Upper lobe of right lung (tissue), 1 donor: ENCODE results near the gene OR2T27. TPM values are rescaled to one million over a fixed set of nuclear protein-coding genes. Genes with fewer than 3 reads are reported as not detected.

Experiments used
- ATAC-seq: fragments of 200-7000 bp; cut with Tn5 transposase; one replicate; pipeline ENCODE4 v1.9.1; 2020; ENCODE audit warnings: mild to moderate bottlenecking, moderate library complexity
- DNase-seq: peaks from one replicate; pipeline ENCODE4 v3.0.0-alpha.2; 2020
- H3K27ac ChIP-seq: fragments of 200-600 bp; one replicate; pipeline ENCODE4 v1.8.0; 2022
- H3K27me3 ChIP-seq: fragments of 200-600 bp; one replicate; pipeline ENCODE4 v1.8.0; 2022; ENCODE audit warnings: mild to moderate bottlenecking
- H3K36me3 ChIP-seq: fragments of 200-600 bp; one replicate; pipeline ENCODE4 v1.8.0; 2022
- H3K4me1 ChIP-seq: fragments of 200-600 bp; one replicate; pipeline ENCODE4 v1.8.0; 2022
- H3K4me3 ChIP-seq: fragments of 200-600 bp; one replicate; pipeline ENCODE4 v1.8.0; 2022; ENCODE audit warnings: mild to moderate bottlenecking
- H3K9me3 ChIP-seq: fragments of 200-600 bp; one replicate; pipeline ENCODE4 v1.8.0; 2022
- intact Hi-C: fragments of 100-400 bp; cut with DNase I; formaldehyde crosslinking; loops from one replicate; pipeline ENCODE4 v1.11.0; 2022
- total RNA-seq: library from RNA; stranded (reverse); fragmentation: NEBNext Ultra II Directional; extraction: Animal tissue kit (Norgen Biotek cat#: 25700); gene quantifications from one replicate; pipeline ENCODE4 v1.2.1, GENCODE V29; 2021
- TF ChIP-seq, protein P1 (sequence below): fragments of 200-600 bp; IDR thresholded peaks from one replicate; pipeline ENCODE4 v1.8.0; 2022; ENCODE audit warnings: antibody characterized with exemption
- donor health status: DM: no; HTN: yes; CAD: no; lungs with severe emphysema.

The OR2T27 gene
- total RNA-seq, 1 donor from 2014 or later, result not detected

DNA sequence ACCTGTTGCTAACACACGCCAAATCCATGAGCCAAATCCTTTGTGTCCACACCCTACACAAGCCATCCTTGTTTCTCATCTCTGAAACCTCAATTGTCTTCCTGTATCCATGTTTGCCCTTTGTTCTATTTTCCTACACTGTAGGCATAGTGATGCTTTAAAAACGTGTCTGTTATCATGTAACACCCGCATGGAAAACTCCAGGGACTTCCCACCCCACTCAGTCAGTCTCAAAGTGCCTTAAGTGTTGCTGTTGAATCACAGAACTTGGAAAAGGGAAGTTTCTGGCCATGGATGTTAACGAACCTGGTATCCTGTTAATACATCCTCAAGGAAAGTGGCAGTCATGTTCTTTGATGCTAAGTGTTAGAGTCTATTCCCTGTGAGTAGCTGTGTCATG lies 30.2 kb downstream of the OR2T27 start:
- intact Hi-C loops, result no loop called here
- TF ChIP-seq, protein P1, sequence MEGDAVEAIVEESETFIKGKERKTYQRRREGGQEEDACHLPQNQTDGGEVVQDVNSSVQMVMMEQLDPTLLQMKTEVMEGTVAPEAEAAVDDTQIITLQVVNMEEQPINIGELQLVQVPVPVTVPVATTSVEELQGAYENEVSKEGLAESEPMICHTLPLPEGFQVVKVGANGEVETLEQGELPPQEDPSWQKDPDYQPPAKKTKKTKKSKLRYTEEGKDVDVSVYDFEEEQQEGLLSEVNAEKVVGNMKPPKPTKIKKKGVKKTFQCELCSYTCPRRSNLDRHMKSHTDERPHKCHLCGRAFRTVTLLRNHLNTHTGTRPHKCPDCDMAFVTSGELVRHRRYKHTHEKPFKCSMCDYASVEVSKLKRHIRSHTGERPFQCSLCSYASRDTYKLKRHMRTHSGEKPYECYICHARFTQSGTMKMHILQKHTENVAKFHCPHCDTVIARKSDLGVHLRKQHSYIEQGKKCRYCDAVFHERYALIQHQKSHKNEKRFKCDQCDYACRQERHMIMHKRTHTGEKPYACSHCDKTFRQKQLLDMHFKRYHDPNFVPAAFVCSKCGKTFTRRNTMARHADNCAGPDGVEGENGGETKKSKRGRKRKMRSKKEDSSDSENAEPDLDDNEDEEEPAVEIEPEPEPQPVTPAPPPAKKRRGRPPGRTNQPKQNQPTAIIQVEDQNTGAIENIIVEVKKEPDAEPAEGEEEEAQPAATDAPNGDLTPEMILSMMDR, result no peak
- DNase-seq, result no peak
- no peaks in the 10 kb centered on the region for H3K36me3 ChIP-seq
- ATAC-seq, result no peak
- no peaks in the 10 kb centered on the region for H3K4me1 ChIP-seq
- no peak overlapping the region for H3K27ac ChIP-seq
- H3K27me3 ChIP-seq, result no peaks in the 10 kb centered on the region
- no peak overlapping the region for H3K4me3 ChIP-seq
- no peaks in the 10 kb centered on the region for H3K9me3 ChIP-seq

DNA sequence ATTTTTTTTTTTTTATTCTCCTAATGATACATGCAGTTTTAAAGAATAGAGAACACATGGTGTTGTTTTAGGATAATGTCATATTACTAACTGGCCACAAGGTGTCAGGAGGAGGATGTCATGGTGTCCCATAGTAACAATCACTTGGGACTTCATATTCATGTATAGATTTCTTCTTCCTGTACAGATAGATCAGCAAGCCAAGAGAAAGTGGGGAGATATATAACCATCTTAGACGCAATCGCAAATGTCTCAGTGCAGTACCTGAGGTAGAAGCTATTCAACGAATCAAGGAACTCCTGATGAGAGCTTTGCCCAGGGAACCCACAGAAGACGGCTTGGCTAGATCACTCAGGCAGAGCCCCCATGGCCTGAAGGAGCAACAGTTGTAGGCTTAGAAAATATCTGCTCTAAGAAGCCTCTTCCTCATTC lies 32.7 kb downstream of the OR2T27 start:
- Histone ChIP-seq H3K4me1 (no peaks in the 10 kb centered on the region), H3K27ac (no peak overlapping the region), H3K27me3 (no peaks in the 10 kb centered on the region), H3K4me3 (no peak overlapping the region), H3K9me3 (no peaks in the 10 kb centered on the region), H3K36me3 (no peaks in the 10 kb centered on the region)
- intact Hi-C loops, result no loop called here
- DNase-seq (no peak), ATAC-seq (peak; percentile 84)
- TF ChIP-seq, protein P1, result peak; percentile 64

DNA sequence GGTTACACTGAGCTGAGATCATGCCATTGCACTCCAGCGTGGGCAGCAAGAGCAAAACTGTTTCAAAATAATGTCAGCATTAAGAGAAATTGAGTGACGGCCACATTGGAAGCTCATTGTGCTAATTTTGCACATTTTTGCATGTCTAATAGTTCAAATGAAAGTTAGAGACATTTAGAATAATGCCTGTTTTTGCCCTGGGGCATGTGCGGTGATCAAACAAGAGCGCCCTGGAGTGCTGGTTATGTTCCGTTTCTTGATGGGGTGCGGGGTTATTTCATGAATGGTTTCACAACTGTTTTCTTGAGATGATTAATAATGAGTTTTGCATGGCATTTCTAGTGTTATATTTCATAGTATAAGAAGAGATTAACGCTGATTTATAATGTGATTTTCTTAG lies 33.6 kb downstream of the OR2T27 start:
- Histone ChIP-seq H3K4me1 (no peaks in the 10 kb centered on the region), H3K36me3 (no peaks in the 10 kb centered on the region), H3K4me3 (no peak overlapping the region), H3K9me3 (no peaks in the 10 kb centered on the region), H3K27me3 (no peaks in the 10 kb centered on the region), H3K27ac (no peak overlapping the region)
- DNase-seq (no peak), ATAC-seq (no peak)
- TF ChIP-seq, protein P1, result no peak
- intact Hi-C loops, result no loop called here

DNA sequence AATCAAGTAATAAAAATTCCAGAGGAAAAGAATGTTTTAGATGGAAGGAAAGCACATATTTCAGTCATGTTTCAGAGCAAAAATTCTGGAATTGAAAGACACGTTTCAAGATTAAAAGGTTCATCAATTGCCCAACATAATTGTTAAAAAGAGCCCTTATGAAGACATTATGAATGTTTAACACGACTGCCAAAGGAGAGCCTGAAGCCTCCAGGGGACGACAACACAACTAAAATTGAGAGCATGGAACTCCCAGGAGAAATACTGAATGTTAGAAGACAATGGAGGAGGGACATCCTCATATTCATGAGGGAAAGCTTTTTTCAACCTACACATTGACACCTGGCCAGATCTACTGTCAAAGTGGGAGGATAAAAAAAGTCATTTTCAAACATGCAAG lies 36.5 kb downstream of the OR2T27 start:
- intact Hi-C loops, result no loop called here
- Histone ChIP-seq H3K9me3 (no peaks in the 10 kb centered on the region), H3K4me3 (no peak overlapping the region), H3K4me1 (no peaks in the 10 kb centered on the region), H3K36me3 (no peaks in the 10 kb centered on the region), H3K27ac (no peak overlapping the region), H3K27me3 (no peaks in the 10 kb centered on the region)
- DNase-seq (no peak), ATAC-seq (peak; percentile 73)
- TF ChIP-seq, protein P1, result peak; percentile 71

DNA sequence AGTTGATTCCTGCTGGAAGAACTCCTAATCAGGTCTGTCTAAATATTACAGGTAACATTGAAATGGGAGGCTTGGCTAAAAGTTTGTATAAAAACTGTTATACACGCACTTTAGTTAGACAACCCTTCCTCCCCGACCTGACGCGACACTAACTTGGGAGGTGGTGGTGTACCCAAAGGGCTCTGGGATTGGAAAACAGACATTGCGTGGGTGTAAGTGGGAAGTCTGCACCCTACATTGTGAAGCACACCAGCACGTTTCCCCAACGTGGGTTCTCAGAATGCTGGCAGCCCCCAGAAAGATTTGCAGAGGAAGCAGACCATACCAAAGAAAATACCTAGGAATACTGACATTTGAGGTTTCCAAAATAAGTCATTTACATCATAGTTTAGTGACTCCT lies 37.2 kb downstream of the OR2T27 start:
- intact Hi-C loops, result no loop called here
- DNase-seq, result no peak
- Histone ChIP-seq H3K27me3 (no peaks in the 10 kb centered on the region), H3K4me1 (no peaks in the 10 kb centered on the region), H3K9me3 (no peaks in the 10 kb centered on the region), H3K36me3 (no peaks in the 10 kb centered on the region), H3K27ac (no peak overlapping the region), H3K4me3 (no peak overlapping the region)
- ATAC-seq, result no peak
- TF ChIP-seq, protein P1, result no peak

DNA sequence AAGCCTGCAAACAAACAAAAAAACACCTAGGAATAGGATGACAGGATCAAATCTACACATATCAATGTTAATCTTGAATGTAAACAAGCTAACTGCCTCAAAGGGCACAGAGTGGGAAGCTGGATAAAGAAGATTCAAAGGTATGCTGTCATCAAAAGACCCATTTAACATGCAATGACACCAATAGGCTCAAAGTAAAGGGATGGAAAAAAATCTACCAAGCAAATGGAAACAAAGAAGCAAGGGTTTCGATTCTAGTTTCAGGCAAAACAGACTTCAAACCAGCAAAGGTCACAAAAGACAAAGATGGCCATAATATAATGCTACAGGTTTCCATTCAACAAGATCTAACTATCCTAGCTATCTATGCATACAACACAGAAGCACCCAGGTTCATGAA lies 41.6 kb downstream of the OR2T27 start:
- TF ChIP-seq, protein P1, result no peak
- intact Hi-C loops, result no loop called here
- Histone ChIP-seq H3K9me3 (no peaks in the 10 kb centered on the region), H3K4me1 (no peaks in the 10 kb centered on the region), H3K27me3 (no peaks in the 10 kb centered on the region), H3K4me3 (no peak overlapping the region), H3K36me3 (no peaks in the 10 kb centered on the region), H3K27ac (no peak overlapping the region)
- no peak for DNase-seq
- no peak for ATAC-seq
